GM12878 (cell line): ENCODE measurements around the gene SOBP. TPM values are rescaled to one million over a fixed set of nuclear protein-coding genes. Genes with fewer than 3 reads are reported as not detected.

ENCODE experiments used
- ATAC-seq: fragments of 200-7000 bp; cut with Tn5 transposase; 3 replicates; pipeline ENCODE4 v1.9.1; 2020; ENCODE audit warnings: mild to moderate bottlenecking, moderate library complexity
- BruUV-seq: library from RNA; stranded (reverse); fragments of 400-500 nt; replicated peaks from 2 replicates; lab custom pipeline; 2021; lab: Mats Ljungman, UMichigan
- CTCF ChIA-PET: fragments of 300-600 bp; sonication (Branson Sonifier 250); formaldehyde crosslinking; extraction: SDS; loops from one replicate; lab custom pipeline; 2021; ENCODE audit warnings: inconsistent platforms; lab: Yijun Ruan, JAX
- POLR2A ChIA-PET: fragments of 350-600 bp; formaldehyde crosslinking; extraction: SDS; loops from one replicate; lab custom pipeline; 2021; ENCODE audit warnings: inconsistent platforms; lab: Charles Lee
- RAD21 ChIA-PET: fragments of 300-600 bp; sonication (Branson Sonifier 250); formaldehyde crosslinking; loops from one replicate; lab custom pipeline; 2023; ENCODE audit warnings: antibody characterized with exemption; ENCODE audit not compliant: unreplicated experiment; lab: Charles Lee
- SMC1A ChIA-PET: fragments of 300-600 bp; sonication (Branson Sonifier 250); formaldehyde crosslinking; loops from one replicate; lab custom pipeline; 2023; ENCODE audit not compliant: unreplicated experiment, uncharacterized antibody; lab: Charles Lee
- DNase-seq: peaks from one replicate; pipeline ENCODE4 v3.0.0-alpha.2; 2011; ENCODE audit warnings: low read depth, low spot score
- FAIRE-seq: peaks from 3 replicates; lab custom pipeline; 2011; peaks lifted over from hg19 to GRCh38; lab: Jason Lieb, UNC
- H2AFZ ChIP-seq: 2 replicates; pipeline ENCODE4 v1.6.0; 2011; ENCODE audit warnings: low read depth, low read length, control low read depth; ENCODE audit not compliant: control insufficient read depth
- H3K27ac ChIP-seq: 2 replicates; pipeline ENCODE4 v1.5.1; 2011; ENCODE audit warnings: control low read depth; ENCODE audit not compliant: control insufficient read depth, insufficient read depth
- H3K27me3 ChIP-seq, 2 experiments: replicated peaks in 1 of 2; 2 replicates each; pipeline versions ENCODE4 v1.6.0 to v1.6.1; 2011; ENCODE audit warnings: low read length in 1 of 2; ENCODE audit not compliant: control insufficient read depth in 2 of 2, insufficient read depth in 2 of 2
- H3K36me3 ChIP-seq, 2 experiments: 2 replicates each; pipeline ENCODE4 v1.5.1; 2011; ENCODE audit warnings: low read length in 1 of 2; ENCODE audit not compliant: control insufficient read depth in 2 of 2, insufficient read depth in 2 of 2
- H3K4me1 ChIP-seq: 2 replicates; pipeline ENCODE4 v1.6.1; 2011; ENCODE audit warnings: mild to moderate bottlenecking, low read length, moderate library complexity, mixed read lengths; ENCODE audit not compliant: control insufficient read depth, insufficient read depth
- H3K4me2 ChIP-seq: 2 replicates; pipeline ENCODE4 v1.6.0; 2011; ENCODE audit warnings: control low read depth; ENCODE audit not compliant: control insufficient read depth, insufficient read depth
- H3K4me3 ChIP-seq: fragments of 200-600 bp; sonication (generic); 2 replicates; pipeline ENCODE4 v1.5.1; 2016
- H3K79me2 ChIP-seq: 2 replicates; pipeline ENCODE4 v1.6.0; 2011; ENCODE audit warnings: low read length; ENCODE audit not compliant: control insufficient read depth, insufficient read depth
- H3K9ac ChIP-seq: 2 replicates; pipeline ENCODE4 v1.8.0; 2011; ENCODE audit warnings: low read length, control low read depth, mixed read lengths; ENCODE audit not compliant: control insufficient read depth, insufficient read depth
- H3K9me3 ChIP-seq: replicated peaks from 3 replicates; pipeline ENCODE4 v1.5.1; 2011; ENCODE audit warnings: mild to moderate bottlenecking, low read length; ENCODE audit not compliant: control insufficient read depth, insufficient read depth
- H4K20me1 ChIP-seq: 2 replicates; pipeline ENCODE4 v1.6.0; 2011; ENCODE audit not compliant: control insufficient read depth, insufficient read depth
- E2F4 ChIP-seq: IDR thresholded peaks from 2 replicates; pipeline ENCODE4 v1.6.1; 2012; ENCODE audit warnings: low read depth, low read length, improper control_type of control experiment
- NKRF ChIP-seq: fragments of 450-650 bp; conservative IDR thresholded peaks from 2 replicates; pipeline ENCODE4 v1.6.1; 2017; ENCODE audit warnings: mild to moderate bottlenecking, moderate library complexity
- PAX8 ChIP-seq: fragments of 450-650 bp; IDR thresholded peaks from 2 replicates; pipeline ENCODE4 v1.6.1; 2017; ENCODE audit warnings: mild to moderate bottlenecking, moderate library complexity
- PBX3 ChIP-seq: IDR thresholded peaks from 2 replicates; pipeline ENCODE4 v1.6.1; 2011; ENCODE audit warnings: mild to moderate bottlenecking, low read depth, low read length, moderate library complexity; ENCODE audit not compliant: insufficient replicate concordance
- POLR2AphosphoS5 ChIP-seq: IDR thresholded peaks from 2 replicates; pipeline ENCODE4 v1.6.1; 2011; ENCODE audit warnings: mild to moderate bottlenecking, low read length, inconsistent platforms
- SKIL ChIP-seq: fragments of 450-650 bp; IDR thresholded peaks from 2 replicates; pipeline ENCODE4 v1.6.1; 2017; ENCODE audit warnings: mild to moderate bottlenecking, low read depth, inconsistent platforms; ENCODE audit not compliant: poor library complexity, severe bottlenecking
- SMAD1 ChIP-seq: fragments of 450-650 bp; IDR thresholded peaks from 2 replicates; pipeline ENCODE4 v1.6.1; 2018; ENCODE audit warnings: mild to moderate bottlenecking, low read depth; ENCODE audit not compliant: partially characterized antibody
- SPI1 ChIP-seq: IDR thresholded peaks from 2 replicates; pipeline ENCODE4 v1.6.1; 2011; ENCODE audit warnings: low read depth, mild to moderate bottlenecking, low read length, moderate library complexity, borderline replicate concordance; ENCODE audit not compliant: insufficient read depth
- WGBS: methylation state at CpG from one replicate; pipeline ENCODE4 v1.1.6; 2016; ENCODE audit warnings: low lambda C conversion rate; ENCODE audit not compliant: insufficient replicate concordance, insufficient coverage; ENCODE audit errors: missing lambda C conversion rate; 5-methylcytosine and 5-hydroxymethylcytosine counted together
- in situ Hi-C: fragments of 300-500 bp; cut with MboI; formaldehyde crosslinking; loops from 9 replicates; pipeline ENCODE4 v1.14.3; 2018; ENCODE audit warnings: mixed read lengths
- intact Hi-C: fragments of 100-400 bp; cut with micrococcal nuclease; formaldehyde crosslinking; loops from one replicate; pipeline ENCODE4 v1.14.2; 2022; ENCODE audit not compliant: unreplicated experiment
- polyA plus RNA-seq, 11 experiments: library from polyadenylated mRNA; depleted of rRNA in 4 of 11; unstranded in 6 of 11; stranded (reverse) in 5 of 11; fragments of >200 nt; fragmentation: Nextera tagmentation in 4 of 11; fragmentation: Illumina TruSeq in 1 of 11; extraction: Ambion mirVana in 4 of 11; extraction: Trizol in 1 of 11; gene quantifications; 1 replicate in 1 of 11; 2 replicates in 10 of 11; pipeline versions ENCODE4 v1.2.1 to v1.2.3, GENCODE V29; 2011 to 2016; ENCODE audit warnings: inconsistent platforms in 2 of 11, missing spikeins in 2 of 11, low read depth in 1 of 11
- total RNA-seq, 4 experiments: library from RNA; depleted of rRNA in 3 of 4; stranded (reverse); fragments of >200 nt in 3 of 4; fragmentation: Illumina TruSeq in 1 of 4; extraction: Trizol in 1 of 4; gene quantifications; 2 replicates each; pipeline versions ENCODE4 v1.2.1 to v1.2.3, GENCODE V29; 2013 to 2021

Gene SOBP
- total and polyA plus RNA-seq, 10 of the 15 experiments (the other 5 are each of a cell fraction or from before 2014, with no cell fraction given), result 0.49 to 1.9 (median 0.78) TPM

GRCh38 chr6:107663308-107663707, 173.4 kb downstream of the SOBP start (continued):
- TF ChIP-seq SPI1 (no peak), POLR2AphosphoS5 (no peak), PAX8 (no peak), E2F4 (no peak), SKIL (no peak)
- TF ChIP-seq, all 136 proteins: peak for 0

DNA sequence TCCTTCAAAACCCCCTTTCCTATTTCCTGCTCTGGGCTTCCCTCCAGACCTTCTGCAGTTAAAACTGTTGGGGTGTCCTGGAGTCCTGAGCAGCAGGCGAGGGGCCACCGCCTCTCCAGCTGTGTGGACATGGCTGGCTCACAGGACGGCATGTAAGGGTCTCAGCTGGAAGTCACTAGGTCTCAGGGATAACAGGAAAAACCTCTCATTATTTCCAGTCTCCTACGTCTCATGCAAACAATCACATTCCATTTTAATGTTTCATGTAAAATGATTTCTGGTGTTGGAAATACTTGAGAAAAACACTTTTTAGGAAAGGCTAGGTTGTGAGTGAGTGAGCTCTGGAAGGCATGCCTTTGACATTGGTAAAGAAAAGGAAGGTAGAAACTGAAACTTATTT, 175.5 kb downstream of the SOBP start:
- DNase-seq, result no peak
- ChIA-PET RAD21 (interaction anchor here (1.3 kb wide), 1 partner anchor 9 kb away, joined by 5 read pairs; no protein-coding TSS in a partner anchor), POLR2A (no interaction called here), CTCF (interaction anchor here (0.9 to 1.9 kb wide), 5 partner anchors 9 to 348 kb away, joined by 5 to 8 read pairs (median 6); no protein-coding TSS in a partner anchor), SMC1A (interaction anchor here (0.6 to 1.8 kb wide), 6 partner anchors 9 to 349 kb away, joined by 3 to 4 read pairs (median 4); no protein-coding TSS in a partner anchor)
- FAIRE-seq, result no peak
- Histone ChIP-seq H2AFZ (no peak overlapping the region), H3K27me3 (no peaks in the 10 kb centered on the region), H3K4me3 (no peak overlapping the region), H3K79me2 (no peaks in the 10 kb centered on the region), H3K4me1 (peaks cover 19% of the 10 kb centered on the region), H4K20me1 (no peaks in the 10 kb centered on the region), H3K27ac (no peak overlapping the region), H3K9me3 (no peaks in the 10 kb centered on the region), H3K9ac (no peak overlapping the region), H3K4me2 (no peak overlapping the region), H3K36me3 (no peaks in the 10 kb centered on the region)
- in situ Hi-C loops, result no loop called here
- BruUV-seq, result no TSS peak
- TF ChIP-seq NKRF (no peak), SMAD1 (no peak), PBX3 (no peak)
- intact Hi-C loops, result no loop called here
- ATAC-seq, result no peak
- 88% methylated on average over 4 of the region's 4 CpGs for WGBS
